Effector memory CD4-positive, alpha-beta T cell (primary cell): ENCODE measurements around the gene CYP2D6.
"Not testable (repeated sequence)": the region's sequence is repeated elsewhere in the genome, so short reads cannot be mapped to it uniquely, and the experiment has no call there.

Source experiments
- DNase-seq, 3 donors: peaks; one replicate each; pipeline ENCODE4 v3.0.0-alpha.2; 2020
- H3K27ac ChIP-seq: 2 replicates; pipeline ENCODE4 v1.7.0; 2013; ENCODE audit warnings: mild to moderate bottlenecking, low read length, moderate library complexity; ENCODE audit not compliant: insufficient read depth, poor library complexity, severe bottlenecking
- H3K27me3 ChIP-seq: replicated peaks from 2 replicates; pipeline ENCODE4 v1.7.0; 2013; ENCODE audit warnings: mild to moderate bottlenecking, low read length; ENCODE audit not compliant: insufficient read depth, control insufficient read depth, poor library complexity, severe bottlenecking
- H3K36me3 ChIP-seq: 2 replicates; pipeline ENCODE4 v1.7.0; 2013; ENCODE audit warnings: mild to moderate bottlenecking, low read length, moderate library complexity; ENCODE audit not compliant: control insufficient read depth, insufficient read depth
- H3K4me1 ChIP-seq: 2 replicates; pipeline ENCODE4 v1.7.0; 2013; ENCODE audit warnings: low read length, mild to moderate bottlenecking; ENCODE audit not compliant: control insufficient read depth, insufficient read depth, poor library complexity, severe bottlenecking
- H3K4me3 ChIP-seq: 2 replicates; pipeline ENCODE4 v1.7.0; 2013; ENCODE audit warnings: low read length, low read depth, mild to moderate bottlenecking; ENCODE audit not compliant: insufficient read depth, poor library complexity, severe bottlenecking
- H3K9me3 ChIP-seq: 2 replicates; pipeline ENCODE4 v1.7.0; 2013; ENCODE audit warnings: mild to moderate bottlenecking, low read length, moderate library complexity; ENCODE audit not compliant: control insufficient read depth

Gene CYP2D6

GRCh38 chr22:42116848-42117424, 13.7 kb downstream of the CYP2D6 start:
- Histone ChIP-seq H3K27me3 (no peaks in the 10 kb centered on the region), H3K36me3 (peaks cover 4% of the 10 kb centered on the region), H3K27ac (no peak overlapping the region), H3K4me3 (no peak overlapping the region), H3K9me3 (peaks cover 11% of the 10 kb centered on the region), H3K4me1 (peaks cover 16% of the 10 kb centered on the region)
- no peak for DNase-seq

DNA sequence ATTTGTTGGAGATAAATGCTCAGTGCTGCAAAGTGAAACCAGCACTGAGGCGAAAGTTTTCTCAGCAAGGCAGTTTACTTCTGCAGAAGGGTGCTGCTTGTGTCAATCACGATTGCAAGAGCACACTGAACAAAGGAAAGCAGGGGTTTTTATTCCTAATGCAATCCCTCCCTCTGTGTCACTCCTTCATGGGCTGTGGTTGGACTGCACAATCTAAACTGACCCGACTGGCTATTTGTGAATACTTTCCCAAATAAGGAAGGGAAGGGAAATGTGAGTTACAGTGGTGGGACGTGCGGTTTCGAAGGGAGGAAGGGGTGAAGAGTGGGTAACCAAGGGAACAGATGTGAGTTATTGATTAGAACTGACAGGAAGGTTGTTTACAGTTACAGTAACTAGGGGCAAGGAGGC, 15.2 kb downstream of the CYP2D6 start:
- not testable (repeated sequence) for H3K4me1 ChIP-seq, DNase-seq, H3K36me3 ChIP-seq, H3K27ac ChIP-seq, H3K4me3 ChIP-seq, H3K27me3 ChIP-seq
- H3K9me3 ChIP-seq: peaks cover 11% of the 10 kb centered on the region

GRCh38 chr22:42114721-42115120, 15.9 kb downstream of the CYP2D6 start:
- peaks cover 11% of the 10 kb centered on the region for H3K9me3 ChIP-seq
- no peak for DNase-seq
- H3K27me3 ChIP-seq: no peaks in the 10 kb centered on the region
- H3K4me3 ChIP-seq: no peak overlapping the region
- peaks cover 1% of the 10 kb centered on the region for H3K4me1 ChIP-seq
- H3K36me3 ChIP-seq: peaks cover 4% of the 10 kb centered on the region
- no peak overlapping the region for H3K27ac ChIP-seq

- DNase-seq, H3K4me1 ChIP-seq: not testable (repeated sequence)
- H3K9me3 ChIP-seq: peaks cover 11% of the 10 kb centered on the region
Observed at GRCh38 chr22:42112793-42113192, 17.8 kb downstream of the CYP2D6 start.

DNA sequence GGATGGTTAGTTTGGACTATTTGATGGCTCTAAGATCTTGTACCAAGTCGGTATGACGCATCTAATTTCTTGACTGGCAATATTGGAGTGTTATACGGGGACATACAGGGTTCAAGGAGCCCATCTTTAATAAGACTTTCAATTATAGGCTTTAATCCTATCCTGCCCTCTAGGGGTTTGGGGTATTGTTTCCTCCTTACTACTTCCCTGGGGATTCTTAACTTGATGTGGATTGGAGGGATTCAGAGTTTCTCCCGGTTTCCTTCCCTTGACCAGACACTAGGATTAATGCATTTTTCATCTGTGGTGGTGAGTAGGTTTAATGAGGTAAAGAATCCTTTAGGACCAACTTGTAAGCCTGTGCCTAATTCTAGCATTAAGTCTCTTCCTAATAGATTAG, 18.8 kb downstream of the CYP2D6 start:
- no peaks in the 10 kb centered on the region for H3K4me1 ChIP-seq
- H3K9me3 ChIP-seq: peaks cover 11% of the 10 kb centered on the region

More at GRCh38 chr22:42112793-42113192, 17.8 kb downstream of the CYP2D6 start:
- H3K36me3 ChIP-seq, H3K27me3 ChIP-seq, H3K4me3 ChIP-seq, H3K27ac ChIP-seq: not testable (repeated sequence)

DNA sequence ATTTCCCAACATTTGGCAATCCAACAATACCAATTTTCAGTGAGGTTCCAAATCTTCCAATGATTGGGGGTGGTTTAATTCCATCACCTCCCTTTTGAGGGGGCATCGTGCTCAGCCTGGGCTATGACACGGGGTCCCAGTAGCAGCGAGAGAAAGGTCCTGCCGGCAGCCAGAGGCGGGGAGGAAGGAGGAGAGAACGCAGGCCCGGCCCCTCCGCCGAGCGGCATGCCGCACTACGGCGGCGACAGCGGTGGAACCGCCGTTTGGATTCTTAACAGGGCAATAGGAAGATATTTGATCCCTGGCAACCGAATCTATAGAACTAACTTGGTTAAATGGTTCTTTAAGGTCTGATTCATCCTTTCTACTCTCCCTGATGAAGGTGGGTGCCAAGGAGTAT, 21.8 kb downstream of the CYP2D6 start:
- peaks cover 7% of the 10 kb centered on the region for H3K9me3 ChIP-seq
- no peaks in the 10 kb centered on the region for H3K27me3 ChIP-seq
- DNase-seq: no peak
- peaks cover 9% of the 10 kb centered on the region for H3K36me3 ChIP-seq
- no peak overlapping the region for H3K4me3 ChIP-seq
- no peak overlapping the region for H3K27ac ChIP-seq
- no peaks in the 10 kb centered on the region for H3K4me1 ChIP-seq

More for the DNA sequence above, 18.8 kb downstream of the CYP2D6 start:
- no peak for DNase-seq
- H3K4me3 ChIP-seq: no peak overlapping the region
- peaks cover 4% of the 10 kb centered on the region for H3K36me3 ChIP-seq
- H3K27me3 ChIP-seq: no peaks in the 10 kb centered on the region
- H3K27ac ChIP-seq: no peak overlapping the region

DNA sequence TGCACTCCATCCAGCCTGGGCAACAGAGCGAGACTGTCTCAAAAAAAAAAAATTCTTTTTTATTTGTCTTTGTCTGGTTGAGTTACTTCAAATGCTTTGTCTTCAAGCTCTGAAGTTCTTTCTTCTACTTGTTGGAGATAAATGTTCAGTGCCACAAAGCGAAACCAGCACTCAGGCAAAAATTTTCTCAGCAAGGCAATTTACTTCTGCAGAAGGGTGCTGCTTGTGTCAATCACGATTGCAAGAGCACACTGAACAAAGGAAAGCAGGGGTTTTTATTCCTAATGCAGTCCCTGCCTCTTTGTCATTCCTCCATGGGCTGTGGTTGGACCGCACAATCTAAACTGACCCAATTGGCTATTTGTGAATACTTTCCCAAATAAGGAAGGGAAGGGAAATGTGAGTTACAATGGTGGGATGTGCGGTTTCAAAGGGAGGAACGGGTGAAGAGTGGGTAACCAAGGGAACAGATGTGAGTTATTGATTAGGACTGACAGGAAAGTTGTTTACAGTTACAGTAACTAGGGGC, 26.2 kb downstream of the CYP2D6 start:
- H3K4me1 ChIP-seq, H3K27ac ChIP-seq, H3K9me3 ChIP-seq, H3K4me3 ChIP-seq, DNase-seq, H3K27me3 ChIP-seq, H3K36me3 ChIP-seq: not testable (repeated sequence)

DNA sequence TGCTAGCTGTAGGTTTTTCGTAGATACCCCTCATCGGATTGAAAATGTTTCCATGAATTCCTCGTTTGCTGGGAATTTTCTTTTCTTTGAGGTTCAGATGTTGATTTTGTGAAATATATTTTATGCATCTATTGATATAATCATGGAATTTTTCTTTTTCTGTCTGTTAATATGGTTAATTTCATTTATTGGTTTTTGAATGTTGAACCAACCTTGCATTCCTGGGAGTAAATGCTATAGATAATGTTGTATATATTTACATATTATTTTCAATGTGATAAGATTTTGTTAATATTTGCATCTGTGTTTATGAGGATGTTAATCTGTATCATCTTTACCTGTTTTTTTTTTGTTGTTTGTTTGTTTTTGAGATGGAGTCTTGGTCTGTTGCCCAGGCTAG, 29.4 kb downstream of the CYP2D6 start:
- H3K9me3 ChIP-seq: peaks cover 7% of the 10 kb centered on the region
- no peak overlapping the region for H3K4me3 ChIP-seq
- no peak overlapping the region for H3K27ac ChIP-seq
- no peak for DNase-seq
- H3K36me3 ChIP-seq: peaks cover 9% of the 10 kb centered on the region
- no peaks in the 10 kb centered on the region for H3K27me3 ChIP-seq
- H3K4me1 ChIP-seq: no peaks in the 10 kb centered on the region

DNA sequence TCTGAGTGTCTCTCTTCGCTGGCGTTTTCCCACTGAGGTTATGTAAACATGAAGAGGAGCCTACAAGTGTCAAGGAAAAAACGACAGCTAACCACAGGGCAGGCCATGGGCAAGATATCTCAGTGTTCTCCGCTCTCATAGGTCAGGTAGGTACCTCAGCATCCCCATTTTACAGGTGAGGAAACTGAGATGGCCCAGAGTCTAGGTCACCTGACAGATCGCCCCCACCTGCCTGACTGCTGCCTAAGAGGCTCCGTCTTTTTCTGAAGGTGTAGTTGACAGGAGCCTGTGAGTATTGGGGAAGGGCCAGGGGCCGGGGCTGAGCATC, 39.2 kb downstream of the CYP2D6 start:
- no peak for DNase-seq
- H3K27ac ChIP-seq: peak overlapping the region; percentile 92
- peaks cover 15% of the 10 kb centered on the region for H3K4me1 ChIP-seq
- H3K36me3 ChIP-seq: peaks cover 6% of the 10 kb centered on the region
- H3K9me3 ChIP-seq: no peaks in the 10 kb centered on the region
- peak overlapping the region; percentile 82 for H3K4me3 ChIP-seq
- H3K27me3 ChIP-seq: no peaks in the 10 kb centered on the region

DNA sequence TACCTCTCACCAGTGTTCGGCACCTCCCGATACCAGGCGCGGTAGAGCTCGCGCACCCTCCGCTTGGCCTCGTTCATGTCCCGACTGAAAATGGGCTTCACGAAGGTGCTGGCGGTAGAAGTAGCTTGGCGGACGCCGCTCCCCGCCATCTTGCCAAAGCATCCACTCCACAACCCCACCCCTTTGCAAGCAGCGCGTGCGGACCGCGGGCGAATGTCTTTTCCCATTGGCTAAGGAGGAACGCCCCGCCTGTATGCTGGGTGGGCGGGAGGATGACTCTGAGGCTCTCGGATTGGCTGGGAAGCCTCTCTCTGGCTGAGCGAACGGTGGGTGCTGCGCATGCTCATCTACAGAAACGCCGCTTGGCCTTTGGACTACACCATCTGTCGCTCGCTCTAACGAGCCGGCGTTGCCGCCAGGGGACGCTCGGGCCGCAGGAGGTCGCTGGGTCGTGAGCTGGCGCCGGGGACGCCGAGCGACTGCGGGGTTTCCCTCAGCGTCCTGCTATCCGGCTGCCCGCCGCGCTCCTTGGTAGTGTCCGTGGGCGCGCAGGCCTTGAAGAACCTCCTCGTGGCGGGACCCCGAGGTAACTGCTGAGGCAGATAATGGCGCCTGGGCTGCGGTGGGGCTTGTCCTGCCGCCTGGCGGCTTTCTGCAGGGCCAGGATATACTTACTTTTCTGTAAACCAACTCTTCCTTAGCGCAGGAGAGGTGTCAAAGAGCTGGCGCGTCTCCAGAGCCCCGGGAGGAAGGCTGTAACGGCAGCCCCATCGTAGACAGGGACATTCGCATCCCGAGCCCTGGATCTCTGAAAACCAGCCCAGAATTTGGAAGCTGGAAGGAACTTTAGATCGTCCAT, 39.8 kb downstream of the CYP2D6 start, which contains the start of gene NDUFA6:
TSS of gene NDUFA6 (minus strand) at position 177 of the 859 bp plus-strand sequence. CDS start at position 149, 28 bp downstream.
- Histone ChIP-seq H3K4me1 (peaks cover 15% of the 10 kb centered on the region), H3K4me3 (peak within 1 kb of the TSS; percentile 82), H3K9me3 (no peaks in the 10 kb centered on the region), H3K27ac (peak within 1 kb of the TSS; percentile 98), H3K27me3 (no peaks in the 10 kb centered on the region), H3K36me3 (peaks cover 12% of the 10 kb centered on the region)
- DNase-seq: peak; percentile 97 to 99 (median 98)
